HG03521 (cell line): ENCODE data around the gene OAT.

Experiments
- ATAC-seq: cut with Tn5 transposase; IDR thresholded peaks from one replicate; pipeline ENCODE4 v1.9.1; 2021; ENCODE audit warnings: mild to moderate bottlenecking, moderate library complexity; ENCODE audit not compliant: unreplicated experiment

OAT gene

GRCh38 chr10:124356701-124357560 is 61.8 kb downstream of the OAT start:
- no peak for ATAC-seq

GRCh38 chr10:124354411-124355382 is 64.0 kb downstream of the OAT start:
- ATAC-seq, result no peak

GRCh38 chr10:124353896-124354295 is 64.8 kb downstream of the OAT start:
- no peak for ATAC-seq

GRCh38 chr10:124353091-124353815 is 65.5 kb downstream of the OAT start:
- ATAC-seq, result no peak

GRCh38 chr10:124351481-124352220 is 67.1 kb downstream of the OAT start:
- ATAC-seq, result no peak

GRCh38 chr10:124350806-124351205 is 67.9 kb downstream of the OAT start:
- no peak for ATAC-seq

GRCh38 chr10:124349996-124350280 is 68.8 kb downstream of the OAT start:
- ATAC-seq, result no peak

- ATAC-seq, result no peak
Measured at GRCh38 chr10:124349231-124349995, 69.3 kb downstream of the OAT start.

GRCh38 chr10:124348801-124349200 is 69.9 kb downstream of the OAT start:
- no peak for ATAC-seq

- ATAC-seq, result no peak
Measured at GRCh38 chr10:124347956-124348355, 70.8 kb downstream of the OAT start.
